Measurements from ENCODE around the gene FBXL4.

DNA sequence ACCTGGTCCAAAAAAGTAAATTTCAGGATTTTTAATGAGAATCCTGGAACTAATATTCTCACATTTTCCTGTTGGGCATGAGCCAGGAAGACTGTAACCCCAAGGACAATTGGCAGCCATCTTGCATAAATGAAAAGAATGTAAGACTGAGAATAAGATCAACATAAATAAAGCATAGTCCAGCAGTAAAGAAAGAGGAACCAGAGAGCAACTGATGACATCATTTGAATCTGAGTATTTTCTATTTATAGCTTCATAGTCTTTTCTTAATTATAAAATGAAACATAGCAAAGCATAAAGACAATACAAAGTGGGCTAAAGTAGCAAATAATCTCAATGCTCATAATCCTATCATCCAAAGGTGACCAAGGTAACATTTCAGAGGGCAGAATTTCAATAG, 26.6 kb upstream of the FBXL4 start:
- TF ChIP-seq, protein P1, sequence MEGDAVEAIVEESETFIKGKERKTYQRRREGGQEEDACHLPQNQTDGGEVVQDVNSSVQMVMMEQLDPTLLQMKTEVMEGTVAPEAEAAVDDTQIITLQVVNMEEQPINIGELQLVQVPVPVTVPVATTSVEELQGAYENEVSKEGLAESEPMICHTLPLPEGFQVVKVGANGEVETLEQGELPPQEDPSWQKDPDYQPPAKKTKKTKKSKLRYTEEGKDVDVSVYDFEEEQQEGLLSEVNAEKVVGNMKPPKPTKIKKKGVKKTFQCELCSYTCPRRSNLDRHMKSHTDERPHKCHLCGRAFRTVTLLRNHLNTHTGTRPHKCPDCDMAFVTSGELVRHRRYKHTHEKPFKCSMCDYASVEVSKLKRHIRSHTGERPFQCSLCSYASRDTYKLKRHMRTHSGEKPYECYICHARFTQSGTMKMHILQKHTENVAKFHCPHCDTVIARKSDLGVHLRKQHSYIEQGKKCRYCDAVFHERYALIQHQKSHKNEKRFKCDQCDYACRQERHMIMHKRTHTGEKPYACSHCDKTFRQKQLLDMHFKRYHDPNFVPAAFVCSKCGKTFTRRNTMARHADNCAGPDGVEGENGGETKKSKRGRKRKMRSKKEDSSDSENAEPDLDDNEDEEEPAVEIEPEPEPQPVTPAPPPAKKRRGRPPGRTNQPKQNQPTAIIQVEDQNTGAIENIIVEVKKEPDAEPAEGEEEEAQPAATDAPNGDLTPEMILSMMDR (IDR thresholded peaks at IDR 0.05): no peak
- TF ChIP-seq POLR2A (IDR thresholded peaks at IDR 0.05): no peak
